Skin of body (tissue), 3 donors: Measurements from ENCODE around the gene FCN3. TPM values are rescaled to one million over a fixed set of nuclear protein-coding genes. Genes with fewer than 3 reads are reported as not detected.

Source experiments
- DNase-seq: peaks from one replicate; lab custom pipeline; 2025; lab: John Stamatoyannopoulos, UW
- small RNA-seq: library from RNA; depleted of rRNA; stranded (forward); fragments of <200 nt; gene quantifications from one replicate; pipeline ENCODE3, GENCODE V24; 2014; ENCODE audit warnings: low replicate concordance
- total RNA-seq: library from RNA; depleted of rRNA; stranded (reverse); fragments of >200 nt; gene quantifications from one replicate; pipeline ENCODE4 v1.2.3, GENCODE V29; 2014

FCN3 gene
- total RNA-seq, 1 donor from 2014 or later = not detected

- DNase-seq = no peak
Observed at GRCh38 chr1:27342391-27342777, 32.2 kb downstream of the FCN3 start.

DNA sequence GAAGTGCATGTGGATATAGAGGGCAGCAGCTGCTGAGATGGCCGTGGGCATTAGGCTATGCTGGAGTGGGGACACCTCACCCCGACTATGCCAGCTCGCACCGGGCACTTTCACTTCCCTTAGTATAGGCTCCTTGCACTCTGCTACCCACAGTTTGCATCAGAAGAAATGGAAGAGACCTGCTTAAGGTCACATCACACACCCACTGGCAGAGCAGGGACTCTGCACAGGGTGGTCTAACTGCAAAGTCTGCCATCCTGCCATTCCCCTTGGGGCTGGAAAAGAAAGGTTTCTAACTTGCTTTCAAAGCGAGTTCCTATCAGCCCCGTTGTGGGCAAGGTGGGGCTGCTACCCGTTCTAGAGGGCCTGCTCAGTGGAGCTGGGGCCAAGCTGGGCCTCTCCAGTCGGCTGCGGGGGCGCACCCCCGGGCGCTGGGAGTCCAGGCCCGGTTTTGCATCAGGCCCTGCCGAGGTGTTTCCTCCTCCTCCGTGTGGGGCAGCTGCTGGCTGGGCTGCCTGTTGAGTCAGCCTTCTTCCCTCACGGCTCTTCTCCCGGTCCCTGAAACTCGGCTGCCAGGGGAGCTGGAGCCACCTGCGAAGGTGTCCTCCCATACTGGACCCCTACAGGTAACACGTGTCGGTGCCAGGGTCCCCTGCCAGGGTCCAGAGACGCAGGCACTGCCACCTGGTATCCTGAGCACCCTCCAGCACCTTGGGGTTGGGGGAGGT, 32.9 kb downstream of the FCN3 start, which contains the start of gene SYTL1:
SYTL1 (plus strand) TSS at position 498 of the 728 bp plus-strand sequence. CDS start 3,313 bp downstream, outside the sequence.
- DNase-seq = no peak

- DNase-seq = no peak
Observed at GRCh38 chr1:27339213-27339612, 35.4 kb downstream of the FCN3 start.

DNA sequence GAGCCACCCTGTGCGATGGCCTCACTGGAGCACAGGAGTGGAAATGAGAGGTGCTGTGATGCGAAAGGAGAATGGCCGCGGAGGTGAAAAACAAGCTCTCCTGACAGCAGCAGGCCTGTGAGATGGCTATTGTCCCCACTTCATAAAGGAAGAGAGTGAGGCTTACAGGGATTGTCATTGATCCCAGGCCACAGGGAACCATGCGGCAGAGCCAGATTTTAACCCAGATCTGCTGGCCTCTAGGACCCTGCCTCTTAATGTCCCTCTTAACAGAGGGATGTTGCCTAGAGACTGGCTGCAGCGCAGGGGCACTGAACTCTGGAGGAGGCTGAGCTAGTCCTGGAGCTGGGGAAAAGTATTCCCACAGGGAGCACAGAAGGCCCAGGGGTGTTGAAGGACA, 35.9 kb downstream of the FCN3 start:
- no peak for DNase-seq

- no peak for DNase-seq
Observed at GRCh38 chr1:27336756-27337155, 37.9 kb downstream of the FCN3 start.

DNA sequence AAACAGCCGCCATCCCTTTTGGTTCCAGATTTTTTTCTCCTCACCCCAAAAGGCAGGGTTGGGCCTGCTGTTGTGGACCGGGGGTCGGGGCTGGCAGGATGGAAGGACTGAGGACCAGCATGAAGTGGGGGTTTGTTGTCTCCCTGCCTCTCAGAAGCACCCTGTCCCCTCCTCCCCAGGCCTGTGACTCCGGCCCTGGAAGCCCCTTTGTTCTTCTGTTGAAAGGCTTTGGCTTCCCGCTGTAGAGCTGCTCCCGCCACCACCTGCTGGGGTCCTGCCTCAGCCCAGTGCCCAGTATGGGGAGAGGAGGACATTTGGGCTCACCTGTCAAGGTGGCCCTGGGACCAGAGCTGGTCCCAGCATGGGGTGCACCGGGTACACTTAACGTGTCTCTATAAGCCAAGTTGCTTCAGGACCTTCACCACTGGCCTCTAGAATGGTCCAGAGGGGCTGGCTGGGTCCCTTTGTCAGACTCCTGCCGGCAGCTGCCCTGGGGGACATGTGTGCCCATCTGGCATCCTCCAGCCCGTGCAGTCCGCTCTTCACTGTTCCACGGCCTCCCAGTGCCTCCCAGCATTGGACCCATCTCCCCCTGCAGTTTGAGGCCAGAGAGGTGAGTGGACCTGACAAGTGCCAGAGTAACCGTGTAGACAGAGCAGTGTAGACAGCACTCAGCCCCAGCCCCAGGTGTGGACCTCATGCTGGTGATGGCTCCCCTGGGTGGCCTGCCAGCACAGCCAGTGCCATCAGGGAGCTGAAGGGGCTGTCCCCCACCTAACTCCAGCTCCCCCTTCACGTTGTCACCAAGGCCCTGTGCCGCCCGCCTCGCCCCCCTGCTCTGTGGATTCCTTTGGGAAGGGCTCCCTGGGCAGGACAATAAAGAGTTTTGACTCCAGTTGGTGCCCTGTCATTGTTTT, 38.9 kb downstream of the FCN3 start:
- DNase-seq = no peak

DNA sequence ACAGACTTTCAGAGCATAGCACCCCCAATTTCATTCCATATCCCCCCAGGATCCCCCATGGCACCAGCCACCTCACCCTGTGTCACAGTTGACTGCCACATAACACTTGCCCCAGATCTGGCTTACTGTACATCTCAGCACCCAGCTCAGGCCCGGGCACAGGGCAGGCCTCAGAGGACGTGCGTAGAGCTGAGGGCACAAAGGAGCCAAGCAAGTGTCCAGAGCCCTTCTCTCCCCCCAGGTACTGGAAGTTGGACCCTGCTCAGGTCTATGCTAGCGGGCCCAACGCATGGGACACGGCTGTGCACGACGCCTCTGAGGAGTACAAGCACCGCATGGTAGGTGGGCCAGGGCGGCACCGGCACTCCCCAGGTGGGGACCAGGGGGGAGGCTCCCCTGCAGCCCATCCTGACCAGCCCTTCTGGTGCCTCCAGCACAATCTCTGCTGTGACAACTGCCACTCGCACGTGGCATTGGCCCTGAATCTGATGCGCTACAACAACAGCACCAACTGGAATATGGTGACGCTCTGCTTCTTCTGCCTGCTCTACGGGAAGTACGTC, 40.8 kb downstream of the FCN3 start:
- no peak for DNase-seq

GRCh38 chr1:27332536-27333281, 41.9 kb downstream of the FCN3 start:
- no peak for DNase-seq

DNA sequence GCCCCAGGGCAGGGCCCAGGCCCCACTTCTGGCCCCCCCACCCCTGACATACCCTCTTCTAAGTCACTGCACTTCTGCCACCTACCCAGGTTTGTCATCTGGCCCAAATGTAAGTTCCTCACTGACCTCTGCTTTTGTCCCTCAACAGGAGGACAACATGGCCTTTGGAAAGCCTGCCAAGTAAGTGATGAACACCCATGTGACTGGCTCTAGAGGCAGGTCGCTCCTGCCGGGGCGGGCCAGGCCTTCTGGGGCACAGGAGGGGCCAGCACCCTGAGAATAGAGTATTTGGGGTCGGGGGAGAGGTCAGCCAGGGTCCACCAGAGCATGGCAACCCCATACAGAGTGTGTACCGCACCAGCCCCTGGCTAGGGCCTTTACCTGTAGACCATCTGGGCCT, 42.7 kb downstream of the FCN3 start:
- DNase-seq = no peak

GRCh38 chr1:27331426-27331825, 43.2 kb downstream of the FCN3 start:
- no peak for DNase-seq

DNA sequence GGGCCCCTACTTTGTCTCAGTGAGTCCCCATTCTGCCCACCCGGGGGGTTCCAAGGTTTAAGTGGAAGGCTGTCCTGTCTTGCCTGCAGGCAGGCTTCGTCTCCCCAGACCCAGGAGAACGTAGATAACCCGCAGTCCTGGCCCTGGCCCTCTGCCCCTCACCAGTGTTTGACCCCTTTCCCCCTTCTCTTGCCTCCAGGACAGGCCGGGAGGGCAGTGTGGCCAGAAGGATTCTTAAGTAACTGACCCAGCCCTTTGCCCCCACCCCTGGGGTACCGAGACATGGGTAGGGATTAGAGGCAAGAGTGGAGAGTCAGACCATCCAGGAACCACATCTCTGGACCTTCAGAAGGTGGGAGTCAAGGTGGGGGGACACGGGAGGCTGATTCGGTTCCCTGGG, 43.8 kb downstream of the FCN3 start:
- no peak for DNase-seq

DNA sequence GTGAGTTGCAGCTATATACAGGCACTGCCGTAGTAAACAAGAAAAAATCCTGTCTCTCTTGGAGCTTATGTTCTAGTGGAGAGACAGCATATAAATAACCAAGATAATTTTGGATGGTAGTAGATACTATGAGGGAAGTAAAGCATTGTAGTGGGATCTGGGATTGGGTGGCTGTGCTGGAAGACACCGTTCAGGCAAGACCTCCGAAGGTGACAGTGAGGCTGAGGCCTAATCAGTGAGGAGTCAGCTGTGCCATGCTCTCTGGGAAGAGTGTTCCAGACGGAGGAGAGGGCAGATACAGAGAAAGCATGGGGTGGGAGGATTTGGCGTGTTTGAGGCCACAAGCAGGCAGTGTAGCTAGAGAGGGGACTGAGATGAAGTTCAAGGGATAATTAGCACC, 46.7 kb downstream of the FCN3 start:
- no peak for DNase-seq

GRCh38 chr1:27325286-27325685, 49.3 kb downstream of the FCN3 start:
- DNase-seq = no peak

- no peak for DNase-seq
Observed at GRCh38 chr1:27322569-27323240, 51.9 kb downstream of the FCN3 start.

DNA sequence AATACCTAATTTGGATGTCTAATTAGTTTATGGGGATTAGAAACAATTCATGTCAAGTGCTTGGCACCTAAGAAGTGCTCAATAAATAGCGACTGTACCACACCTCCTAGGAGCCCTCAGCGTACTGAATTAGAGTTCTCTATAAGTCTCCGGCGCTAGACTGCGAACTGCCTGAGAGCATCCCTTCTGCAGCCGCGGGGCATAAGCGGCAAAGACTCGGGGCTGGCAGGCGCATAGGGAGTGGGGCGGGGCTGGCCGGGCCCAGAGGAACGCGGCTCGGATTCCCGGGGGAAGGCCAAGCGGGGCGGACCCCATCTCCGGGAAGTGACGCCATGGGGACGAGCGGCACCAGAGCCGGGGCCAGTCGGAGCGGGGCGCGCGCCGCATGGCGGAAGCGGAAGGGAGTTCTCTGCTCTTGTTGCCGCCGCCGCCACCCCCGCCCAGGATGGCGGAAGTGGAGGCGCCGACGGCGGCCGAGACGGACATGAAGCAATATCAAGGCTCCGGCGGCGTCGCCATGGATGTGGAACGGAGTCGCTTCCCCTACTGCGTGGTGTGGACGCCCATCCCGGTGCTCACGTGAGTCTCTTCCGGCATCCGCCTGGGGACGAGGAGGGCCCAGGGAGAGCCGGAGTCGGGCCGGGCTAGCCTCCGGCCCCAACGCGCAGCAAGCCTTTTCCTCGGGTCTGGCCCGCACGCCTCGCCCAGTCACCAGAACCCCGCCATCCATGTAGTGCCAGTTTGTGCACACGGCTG, 52.6 kb downstream of the FCN3 start, which contains the start of gene TMEM222:
TMEM222 (plus strand) TSS at position 351 of the 756 bp plus-strand sequence; CDS start at position 386, 35 bp downstream.
- DNase-seq = peak; percentile 96

Small RNAs within 50 kb of the gene (small RNA-seq; reads per million reads assigned to genes)
- not detected for gene RNU6-48P

Other genes starting within 250 kb of the FCN3 start
- gene SLC9A1, start 219.7 kb downstream of the FCN3 start, total RNA-seq = 5.8 TPM
- 17.8 TPM for gene WDTC1, start 140.2 kb downstream of the FCN3 start, total RNA-seq
- gene TMEM222, start 52.7 kb downstream of the FCN3 start, total RNA-seq = 14.1 TPM
- gene SYTL1, start 32.8 kb downstream of the FCN3 start, total RNA-seq = 22.7 TPM
- 14.5 TPM for gene MAP3K6, start 7.9 kb downstream of the FCN3 start, total RNA-seq
- 0.30 TPM for gene CD164L2, start 8.5 kb upstream of the FCN3 start, total RNA-seq
- gene GPR3, start 17.8 kb upstream of the FCN3 start, total RNA-seq = 0.30 TPM
- gene WASF2, start 115.3 kb upstream of the FCN3 start, total RNA-seq = 38.6 TPM
- 19.4 TPM for gene AHDC1, start 229.3 kb upstream of the FCN3 start, total RNA-seq